SU-DHL-6 (cell line): ENCODE measurements around the gene BIRC7.
A peak's percentile ranks its signal among the peaks of the same experiment; 100 is the strongest.

Source experiments
- H2AFZ ChIP-seq: fragments of 200-600 bp; sonication (generic); 2 replicates; pipeline ENCODE4 v1.6.1; 2014; ENCODE audit warnings: low read depth, mild to moderate bottlenecking, moderate library complexity, mixed read lengths, antibody characterized with exemption, low read length; ENCODE audit not compliant: severe bottlenecking
- H3F3A ChIP-seq: fragments of 200-600 bp; shearing (Covaris generic); 2 replicates; pipeline ENCODE4 v1.6.0; 2016; ENCODE audit warnings: antibody characterized with exemption, mild to moderate bottlenecking; ENCODE audit not compliant: insufficient read depth
- H3K27ac ChIP-seq: fragments of 200-600 bp; sonication (generic); 2 replicates; pipeline ENCODE4 v1.5.1; 2016; ENCODE audit warnings: low read depth, mild to moderate bottlenecking, low read length, moderate library complexity, mixed read lengths
- H3K27me3 ChIP-seq: fragments of 200-600 bp; sonication (generic), shearing (Covaris generic); 2 replicates; pipeline ENCODE4 v1.6.0; 2014; ENCODE audit warnings: mild to moderate bottlenecking, low read length
- H3K36me3 ChIP-seq: fragments of 200-600 bp; sonication (generic); 2 replicates; pipeline ENCODE4 v1.6.1; 2014; ENCODE audit warnings: mild to moderate bottlenecking, low read length, mixed read lengths
- H3K4me2 ChIP-seq: fragments of 300-600, 200-600 bp; shearing (Covaris generic), sonication (generic); 2 replicates; pipeline ENCODE4 v1.6.0; 2014; ENCODE audit warnings: low read length, low read depth, mild to moderate bottlenecking; ENCODE audit not compliant: poor library complexity, severe bottlenecking
- H3K4me3 ChIP-seq: fragments of 200-600 bp; sonication (generic); 2 replicates; pipeline ENCODE4 v1.5.1; 2014; ENCODE audit warnings: antibody characterized with exemption, low read length, mild to moderate bottlenecking, mixed read lengths; ENCODE audit not compliant: insufficient read depth, poor library complexity, severe bottlenecking
- H3K79me2 ChIP-seq: fragments of 200-600 bp; sonication (generic); 2 replicates; pipeline ENCODE4 v1.6.1; 2014; ENCODE audit warnings: mild to moderate bottlenecking, low read length, moderate library complexity; ENCODE audit not compliant: insufficient read depth
- H3K9ac ChIP-seq: fragments of 200-600 bp; sonication (generic); 2 replicates; pipeline ENCODE4 v1.7.0; 2014; ENCODE audit warnings: mild to moderate bottlenecking, low read length
- H3K9me2 ChIP-seq: fragments of 200-600 bp; sonication (generic); replicated peaks from 2 replicates; pipeline ENCODE4 v1.6.1; 2014; ENCODE audit warnings: low read length; ENCODE audit not compliant: insufficient read depth
- H3K9me3 ChIP-seq: fragments of 200-600 bp; sonication (generic); 2 replicates; pipeline ENCODE4 v1.6.1; 2014; ENCODE audit warnings: low read length, mixed read lengths; ENCODE audit not compliant: insufficient read depth
- H4K20me1 ChIP-seq: fragments of 200-600 bp; sonication (generic); 2 replicates; pipeline ENCODE4 v1.6.1; 2014; ENCODE audit warnings: low read depth, mild to moderate bottlenecking, antibody characterized with exemption, low read length, moderate library complexity, mixed read lengths
- CTCF ChIP-seq: fragments of 200-600 bp; sonication (generic); IDR thresholded peaks from one replicate; pipeline ENCODE4 v1.5.1; 2017; ENCODE audit warnings: antibody characterized with exemption, mild to moderate bottlenecking, low read length, moderate library complexity; ENCODE audit not compliant: insufficient read depth, poor library complexity, severe bottlenecking
- EZH2phosphoT487 ChIP-seq: fragments of 200-600 bp; sonication (generic), shearing (Covaris generic); conservative IDR thresholded peaks from 2 replicates; pipeline ENCODE4 v1.6.1; 2018; ENCODE audit warnings: mild to moderate bottlenecking, antibody characterized with exemption, low read length, moderate library complexity, mixed read lengths

Gene BIRC7

DNA sequence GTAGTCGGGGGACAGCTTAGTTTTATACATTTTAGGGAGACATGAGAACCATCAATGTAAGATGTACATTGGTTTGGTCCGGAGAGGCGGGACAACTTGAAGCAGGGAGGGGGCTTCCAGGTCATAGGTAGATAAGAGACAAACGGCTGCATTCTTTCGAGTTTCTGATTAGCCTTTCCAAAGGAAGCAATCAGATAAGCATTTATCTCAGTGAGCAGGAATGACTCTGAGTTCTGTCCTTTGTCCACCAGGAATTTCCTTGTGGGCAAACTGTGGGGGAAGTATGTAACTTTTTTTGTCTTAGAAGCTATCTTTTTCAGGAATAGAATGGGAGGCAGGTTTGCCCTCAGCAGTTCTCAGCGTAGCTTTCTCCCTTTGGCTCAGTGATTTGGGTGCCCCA, 21.2 kb upstream of the BIRC7 start:
- Histone ChIP-seq H3K9me3 (no peaks in the 10 kb centered on the region), H4K20me1 (peaks cover 17% of the 10 kb centered on the region; the same call in 1 of the 2 replicates), H3K79me2 (peaks cover 62% of the 10 kb centered on the region), H3K27ac (no peak overlapping the region), H3K4me3 (peak overlapping the region; percentile 86), H3K27me3 (no peaks in the 10 kb centered on the region), H3K9me2 (no peaks in the 10 kb centered on the region), H3K9ac (peak overlapping the region; percentile 90), H3K4me2 (peak overlapping the region; percentile 89), H3K36me3 (peaks cover 12% of the 10 kb centered on the region; the same call in 1 of the 2 replicates), H3F3A (no peaks in the 10 kb centered on the region), H2AFZ (no peak overlapping the region)
- TF ChIP-seq EZH2phosphoT487 (no peak), CTCF (no peak)

GRCh38 chr20:63215101-63216040, 20.3 kb upstream of the BIRC7 start:
- peaks cover 12% of the 10 kb centered on the region; the same call in 1 of the 2 replicates for H3K36me3 ChIP-seq
- peaks cover 17% of the 10 kb centered on the region; the same call in 1 of the 2 replicates for H4K20me1 ChIP-seq
- no peaks in the 10 kb centered on the region for H3F3A ChIP-seq
- TF ChIP-seq CTCF (no peak), EZH2phosphoT487 (no peak)
- H3K9ac ChIP-seq: peak overlapping the region; percentile 90
- H3K4me2 ChIP-seq: peak overlapping the region; percentile 89
- no peak overlapping the region for H2AFZ ChIP-seq
- H3K27ac ChIP-seq: peak overlapping the region; percentile 36
- peaks cover 53% of the 10 kb centered on the region for H3K79me2 ChIP-seq
- H3K9me2 ChIP-seq: no peaks in the 10 kb centered on the region
- no peaks in the 10 kb centered on the region for H3K27me3 ChIP-seq
- H3K9me3 ChIP-seq: no peaks in the 10 kb centered on the region
- H3K4me3 ChIP-seq: peak overlapping the region; percentile 86

DNA sequence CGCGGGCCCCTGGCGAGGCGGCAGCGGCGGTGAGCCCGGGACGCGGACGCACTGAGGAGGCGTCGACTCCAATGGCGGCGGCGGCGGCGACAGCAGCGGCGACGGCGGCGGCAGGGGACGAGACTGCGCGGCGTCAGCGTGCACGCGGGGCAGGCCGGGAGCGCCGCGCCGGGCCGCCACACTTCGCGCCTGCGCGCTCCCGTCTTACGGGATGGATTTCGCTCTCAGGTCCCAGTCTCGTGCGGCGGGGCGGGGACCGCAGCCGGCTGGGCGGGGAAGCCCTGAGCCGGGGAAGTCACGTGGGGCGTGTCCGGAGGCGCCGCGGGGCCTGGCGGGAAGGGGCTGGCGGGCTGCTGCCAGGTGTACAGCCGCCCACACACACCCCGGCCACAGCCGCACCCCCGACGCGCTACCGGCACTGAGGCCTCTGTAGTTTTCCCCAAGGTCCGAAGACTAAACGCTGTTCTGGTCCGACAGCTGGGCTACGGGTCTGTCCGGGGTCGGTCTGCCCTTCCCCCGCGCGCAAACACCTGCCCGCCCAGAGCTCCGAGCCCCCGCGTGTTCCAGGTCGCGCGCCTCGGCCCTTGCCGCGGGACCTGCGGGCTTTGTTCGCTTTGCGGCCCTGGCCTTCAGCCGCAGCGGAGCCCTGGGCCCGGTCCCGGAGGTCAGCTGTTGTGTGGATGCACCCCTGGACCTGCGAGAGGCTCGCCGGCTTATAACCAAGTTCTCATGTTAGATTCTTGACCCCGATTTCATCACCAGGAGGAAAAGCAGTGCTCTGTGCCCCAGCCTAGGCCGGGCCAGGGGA, 19.5 kb upstream of the BIRC7 start, which contains the start of gene YTHDF1:
Gene YTHDF1, minus strand, starts transcription at position 91 of the 808 bp plus-strand sequence. CDS start 239 bp downstream, outside the sequence.
- H3K9me2 ChIP-seq: no peaks in the 10 kb centered on the region
- H3K4me2 ChIP-seq: peak within 1 kb of the TSS; percentile 93
- H3K9ac ChIP-seq: peak within 1 kb of the TSS; percentile 90
- H3K27me3 ChIP-seq: no peaks in the 10 kb centered on the region
- peaks cover 44% of the 10 kb centered on the region for H3K79me2 ChIP-seq
- peak within 1 kb of the TSS; percentile 98 for H2AFZ ChIP-seq
- H4K20me1 ChIP-seq: peaks cover 16% of the 10 kb centered on the region; the same call in 1 of the 2 replicates
- H3K27ac ChIP-seq: peak within 1 kb of the TSS; percentile 36
- H3K36me3 ChIP-seq: peaks cover 12% of the 10 kb centered on the region; the same call in 1 of the 2 replicates
- no peaks in the 10 kb centered on the region for H3K9me3 ChIP-seq
- H3F3A ChIP-seq: no peaks in the 10 kb centered on the region
- TF ChIP-seq EZH2phosphoT487: no peak
- no peak for TF ChIP-seq CTCF
- H3K4me3 ChIP-seq: peak within 1 kb of the TSS; percentile 86
